SK-N-SH treated with all-trans-retinoic acid at 6 μM for 48 hours (cell line): Measurements from ENCODE around the gene CTBP2.

Experiments
- ATAC-seq: fragments of 200-7000 bp; cut with Tn5 transposase; 3 replicates; pipeline ENCODE4 v1.9.1; 2020; ENCODE audit warnings: mild to moderate bottlenecking, moderate library complexity
- BACH2 ChIP-seq: fragments of 250-450 bp; sonication (Bioruptor Pico); IDR thresholded peaks from 2 replicates; pipeline ENCODE4 v1.9.0; 2021; ENCODE audit warnings: mild to moderate bottlenecking, borderline replicate concordance
- CSDC2 ChIP-seq: fragments of 250-450 bp; sonication (Bioruptor Pico); IDR thresholded peaks from 2 replicates; pipeline ENCODE4 v1.5.0; 2020; ENCODE audit warnings: mild to moderate bottlenecking, moderate library complexity
- ESRRG ChIP-seq: fragments of 250-450 bp; sonication (Bioruptor Pico); IDR thresholded peaks from 2 replicates; pipeline ENCODE4 v1.6.1; 2021; ENCODE audit warnings: mild to moderate bottlenecking
- ISL1 ChIP-seq: fragments of 250-450 bp; sonication (Bioruptor Pico); IDR thresholded peaks from 2 replicates; pipeline ENCODE4 v2.1.2; 2022; ENCODE audit warnings: mild to moderate bottlenecking, moderate library complexity
- OSR1 ChIP-seq: fragments of 250-450 bp; sonication (Bioruptor Pico); IDR thresholded peaks from 2 replicates; pipeline ENCODE4 v1.8.0; 2022; ENCODE audit warnings: moderate library complexity, mild to moderate bottlenecking, inconsistent platforms
- RARB ChIP-seq: fragments of 250-450 bp; sonication (Bioruptor Pico); IDR thresholded peaks from 2 replicates; pipeline ENCODE4 v1.8.0; 2021; ENCODE audit warnings: mild to moderate bottlenecking, moderate library complexity
- SNAI2 ChIP-seq: fragments of 250-450 bp; sonication (Bioruptor Pico); IDR thresholded peaks from 2 replicates; pipeline ENCODE4 v1.5.0; 2020; ENCODE audit warnings: mild to moderate bottlenecking, moderate library complexity
- TCF4 ChIP-seq: fragments of 250-450 bp; sonication (Bioruptor Pico); IDR thresholded peaks from 2 replicates; pipeline ENCODE4 v1.8.0; 2021; ENCODE audit warnings: mild to moderate bottlenecking, moderate library complexity, borderline replicate concordance
- TOX ChIP-seq: fragments of 250-450 bp; sonication (Bioruptor Pico); IDR thresholded peaks from 2 replicates; pipeline ENCODE4 v1.8.0; 2021; ENCODE audit warnings: mild to moderate bottlenecking, moderate library complexity, borderline replicate concordance
- ZC3H10 ChIP-seq: fragments of 250-450 bp; sonication (Bioruptor Pico); IDR thresholded peaks from 2 replicates; pipeline ENCODE4 v1.5.1; 2021; ENCODE audit warnings: mild to moderate bottlenecking, moderate library complexity
- ZFP3 ChIP-seq: fragments of 250-450 bp; sonication (Bioruptor Pico); IDR thresholded peaks from 2 replicates; pipeline ENCODE4 v1.5.0; 2020; ENCODE audit warnings: mild to moderate bottlenecking, moderate library complexity
- ZFP30 ChIP-seq: fragments of 450-650 bp; formaldehyde crosslinking; IDR thresholded peaks from 2 replicates; pipeline ENCODE4 v1.5.0; 2022; ENCODE audit warnings: mild to moderate bottlenecking, moderate library complexity
- ZNF565 ChIP-seq: fragments of 450-650 bp; formaldehyde crosslinking; conservative IDR thresholded peaks from 2 replicates; pipeline ENCODE4 v1.5.0; 2020; ENCODE audit warnings: low read depth, mild to moderate bottlenecking, moderate library complexity
- ZNF70 ChIP-seq: fragments of 450-650 bp; formaldehyde crosslinking; IDR thresholded peaks from 2 replicates; pipeline ENCODE4 v1.5.0; 2020; ENCODE audit warnings: mild to moderate bottlenecking, moderate library complexity
- ZNF8 ChIP-seq: fragments of 450-650 bp; formaldehyde crosslinking; IDR thresholded peaks from 2 replicates; pipeline ENCODE4 v1.5.0; 2020; ENCODE audit warnings: mild to moderate bottlenecking, moderate library complexity
- TF ChIP-seq, protein P1 (sequence below): fragments of 250-450 bp; sonication (Bioruptor Pico); IDR thresholded peaks from 2 replicates; pipeline ENCODE4 v1.5.1; 2020; ENCODE audit warnings: low read depth, mild to moderate bottlenecking, moderate library complexity
- TF ChIP-seq, protein P2 (sequence below): fragments of 250-450 bp; sonication (Bioruptor Pico); IDR thresholded peaks from 2 replicates; pipeline ENCODE4 v1.5.0; 2020; ENCODE audit warnings: mild to moderate bottlenecking, moderate library complexity
- TF ChIP-seq, protein P3 (sequence below): fragments of 250-450 bp; sonication (Bioruptor Pico); IDR thresholded peaks from 2 replicates; pipeline ENCODE4 v1.5.1; 2021; ENCODE audit warnings: mild to moderate bottlenecking, moderate library complexity
- TF ChIP-seq, protein P4 (sequence below): fragments of 250-450 bp; sonication (Bioruptor Pico); IDR thresholded peaks from 2 replicates; pipeline ENCODE4 v1.8.0; 2021; ENCODE audit warnings: low read depth, mild to moderate bottlenecking, moderate library complexity, borderline replicate concordance
- TF ChIP-seq, protein P5 (sequence below): fragments of 250-450 bp; sonication (Bioruptor Pico); IDR thresholded peaks from 2 replicates; pipeline ENCODE4 v1.8.0; 2020; ENCODE audit warnings: mild to moderate bottlenecking, moderate library complexity, borderline replicate concordance

CTBP2 gene

DNA sequence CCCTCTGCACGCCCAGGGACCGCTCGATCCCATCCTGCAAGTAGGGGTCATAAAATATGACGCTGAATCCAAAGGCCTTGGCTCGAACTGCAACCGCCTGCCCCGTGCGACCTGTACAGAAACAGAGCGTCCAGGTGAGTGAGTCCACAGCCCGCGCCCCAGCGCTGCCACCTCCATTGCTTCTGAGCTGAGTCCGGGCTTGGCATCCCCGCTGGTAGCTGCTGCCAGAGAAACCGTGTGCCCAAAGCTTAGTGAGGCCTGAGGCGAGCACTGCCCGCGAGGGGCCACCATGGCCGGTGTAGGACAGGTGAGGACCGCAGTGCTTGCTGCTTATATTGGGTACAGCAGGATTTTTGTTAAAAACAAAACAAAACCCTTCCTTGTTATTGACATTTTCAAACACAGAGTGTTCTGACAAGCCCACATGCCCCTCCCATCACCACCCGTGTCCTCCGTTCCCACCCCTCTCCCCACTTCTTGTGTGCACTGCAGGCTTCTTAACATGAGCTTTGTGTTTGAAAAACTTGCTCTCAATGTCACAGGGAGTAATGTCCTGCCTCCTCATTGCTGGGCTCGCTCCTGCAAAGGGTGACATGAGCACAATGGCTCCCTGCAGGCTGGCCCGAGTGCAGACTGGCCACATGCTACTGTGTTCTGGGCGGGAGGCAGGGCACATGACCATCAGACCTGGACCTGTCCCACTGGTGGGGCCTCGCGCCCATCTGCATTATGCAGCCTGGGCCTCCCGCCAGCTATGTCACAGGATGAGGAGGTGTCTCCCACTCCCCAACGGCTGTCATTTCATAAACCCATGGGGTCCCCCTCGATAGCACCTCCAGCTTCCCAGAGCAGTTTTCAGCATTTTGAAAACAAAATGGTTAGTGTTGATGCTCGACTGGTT lies 165.5 kb downstream of the CTBP2 start:
- ATAC-seq: no peak
- no peak for TF ChIP-seq ZFP30
- TF ChIP-seq, protein P1, sequence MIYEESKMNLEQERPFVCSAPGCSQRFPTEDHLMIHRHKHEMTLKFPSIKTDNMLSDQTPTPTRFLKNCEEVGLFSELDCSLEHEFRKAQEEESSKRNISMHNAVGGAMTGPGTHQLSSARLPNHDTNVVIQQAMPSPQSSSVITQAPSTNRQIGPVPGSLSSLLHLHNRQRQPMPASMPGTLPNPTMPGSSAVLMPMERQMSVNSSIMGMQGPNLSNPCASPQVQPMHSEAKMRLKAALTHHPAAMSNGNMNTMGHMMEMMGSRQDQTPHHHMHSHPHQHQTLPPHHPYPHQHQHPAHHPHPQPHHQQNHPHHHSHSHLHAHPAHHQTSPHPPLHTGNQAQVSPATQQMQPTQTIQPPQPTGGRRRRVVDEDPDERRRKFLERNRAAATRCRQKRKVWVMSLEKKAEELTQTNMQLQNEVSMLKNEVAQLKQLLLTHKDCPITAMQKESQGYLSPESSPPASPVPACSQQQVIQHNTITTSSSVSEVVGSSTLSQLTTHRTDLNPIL: no peak
- no peak for TF ChIP-seq ZNF8 (CRISPR knock-in tag)
- no peak for TF ChIP-seq TCF4 (CRISPR knock-in tag)
- TF ChIP-seq ZC3H10 (CRISPR knock-in tag): no peak

DNA sequence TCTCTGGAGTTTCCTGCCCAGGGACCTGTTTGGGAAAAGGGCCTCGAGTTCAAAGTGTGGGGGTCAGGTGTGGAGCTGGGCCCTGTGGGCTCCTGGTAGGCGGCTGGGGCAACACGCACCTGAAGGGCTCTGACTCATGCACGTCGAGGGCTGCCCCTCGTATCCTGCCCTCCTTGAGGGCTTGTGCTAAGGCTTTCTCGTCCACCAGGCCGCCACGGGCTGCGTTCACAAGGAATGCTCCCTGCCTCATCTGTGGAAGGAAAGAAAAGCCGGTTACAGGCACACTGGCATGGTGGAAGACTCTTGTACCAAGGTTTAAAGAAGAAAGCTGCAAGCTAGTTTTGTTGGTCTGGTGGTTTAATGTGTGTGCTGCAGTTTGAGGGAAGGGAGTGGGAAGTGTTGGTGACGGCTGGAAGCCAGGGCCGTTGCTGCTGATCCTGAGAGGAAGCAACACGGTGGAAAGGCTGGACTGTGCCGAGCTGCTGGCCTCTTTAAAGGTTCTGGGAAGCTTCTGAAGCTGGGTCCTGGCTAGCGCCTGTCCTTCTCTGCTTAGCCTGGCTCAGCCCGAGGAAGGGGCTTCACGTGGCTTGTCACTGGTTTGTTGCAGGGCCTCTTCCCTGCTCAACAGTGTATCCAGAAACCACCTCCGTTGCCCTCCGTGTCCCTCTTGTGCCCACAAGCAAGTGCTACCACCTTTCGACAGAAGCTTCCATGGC lies 166.5 kb downstream of the CTBP2 start:
- no peak for TF ChIP-seq TOX (CRISPR knock-in tag)
- no peak for TF ChIP-seq ZC3H10 (CRISPR knock-in tag)
- TF ChIP-seq OSR1 (CRISPR knock-in tag): no peak
- no peak for TF ChIP-seq ESRRG
- TF ChIP-seq, protein P2, sequence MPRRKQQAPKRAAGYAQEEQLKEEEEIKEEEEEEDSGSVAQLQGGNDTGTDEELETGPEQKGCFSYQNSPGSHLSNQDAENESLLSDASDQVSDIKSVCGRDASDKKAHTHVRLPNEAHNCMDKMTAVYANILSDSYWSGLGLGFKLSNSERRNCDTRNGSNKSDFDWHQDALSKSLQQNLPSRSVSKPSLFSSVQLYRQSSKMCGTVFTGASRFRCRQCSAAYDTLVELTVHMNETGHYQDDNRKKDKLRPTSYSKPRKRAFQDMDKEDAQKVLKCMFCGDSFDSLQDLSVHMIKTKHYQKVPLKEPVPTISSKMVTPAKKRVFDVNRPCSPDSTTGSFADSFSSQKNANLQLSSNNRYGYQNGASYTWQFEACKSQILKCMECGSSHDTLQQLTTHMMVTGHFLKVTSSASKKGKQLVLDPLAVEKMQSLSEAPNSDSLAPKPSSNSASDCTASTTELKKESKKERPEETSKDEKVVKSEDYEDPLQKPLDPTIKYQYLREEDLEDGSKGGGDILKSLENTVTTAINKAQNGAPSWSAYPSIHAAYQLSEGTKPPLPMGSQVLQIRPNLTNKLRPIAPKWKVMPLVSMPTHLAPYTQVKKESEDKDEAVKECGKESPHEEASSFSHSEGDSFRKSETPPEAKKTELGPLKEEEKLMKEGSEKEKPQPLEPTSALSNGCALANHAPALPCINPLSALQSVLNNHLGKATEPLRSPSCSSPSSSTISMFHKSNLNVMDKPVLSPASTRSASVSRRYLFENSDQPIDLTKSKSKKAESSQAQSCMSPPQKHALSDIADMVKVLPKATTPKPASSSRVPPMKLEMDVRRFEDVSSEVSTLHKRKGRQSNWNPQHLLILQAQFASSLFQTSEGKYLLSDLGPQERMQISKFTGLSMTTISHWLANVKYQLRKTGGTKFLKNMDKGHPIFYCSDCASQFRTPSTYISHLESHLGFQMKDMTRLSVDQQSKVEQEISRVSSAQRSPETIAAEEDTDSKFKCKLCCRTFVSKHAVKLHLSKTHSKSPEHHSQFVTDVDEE: no peak
- no peak for TF ChIP-seq ZNF565 (CRISPR knock-in tag)
- TF ChIP-seq, protein P3, sequence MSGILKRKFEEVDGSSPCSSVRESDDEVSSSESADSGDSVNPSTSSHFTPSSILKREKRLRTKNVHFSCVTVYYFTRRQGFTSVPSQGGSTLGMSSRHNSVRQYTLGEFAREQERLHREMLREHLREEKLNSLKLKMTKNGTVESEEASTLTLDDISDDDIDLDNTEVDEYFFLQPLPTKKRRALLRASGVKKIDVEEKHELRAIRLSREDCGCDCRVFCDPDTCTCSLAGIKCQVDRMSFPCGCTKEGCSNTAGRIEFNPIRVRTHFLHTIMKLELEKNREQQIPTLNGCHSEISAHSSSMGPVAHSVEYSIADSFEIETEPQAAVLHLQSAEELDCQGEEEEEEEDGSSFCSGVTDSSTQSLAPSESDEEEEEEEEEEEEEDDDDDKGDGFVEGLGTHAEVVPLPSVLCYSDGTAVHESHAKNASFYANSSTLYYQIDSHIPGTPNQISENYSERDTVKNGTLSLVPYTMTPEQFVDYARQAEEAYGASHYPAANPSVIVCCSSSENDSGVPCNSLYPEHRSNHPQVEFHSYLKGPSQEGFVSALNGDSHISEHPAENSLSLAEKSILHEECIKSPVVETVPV (CRISPR knock-in tag): no peak
- no peak for TF ChIP-seq RARB (CRISPR knock-in tag)
- no peak for TF ChIP-seq TCF4 (CRISPR knock-in tag)
- no peak for TF ChIP-seq ZFP3
- no peak for TF ChIP-seq CSDC2 (CRISPR knock-in tag)
- TF ChIP-seq BACH2 (CRISPR knock-in tag): no peak
- TF ChIP-seq, protein P4, sequence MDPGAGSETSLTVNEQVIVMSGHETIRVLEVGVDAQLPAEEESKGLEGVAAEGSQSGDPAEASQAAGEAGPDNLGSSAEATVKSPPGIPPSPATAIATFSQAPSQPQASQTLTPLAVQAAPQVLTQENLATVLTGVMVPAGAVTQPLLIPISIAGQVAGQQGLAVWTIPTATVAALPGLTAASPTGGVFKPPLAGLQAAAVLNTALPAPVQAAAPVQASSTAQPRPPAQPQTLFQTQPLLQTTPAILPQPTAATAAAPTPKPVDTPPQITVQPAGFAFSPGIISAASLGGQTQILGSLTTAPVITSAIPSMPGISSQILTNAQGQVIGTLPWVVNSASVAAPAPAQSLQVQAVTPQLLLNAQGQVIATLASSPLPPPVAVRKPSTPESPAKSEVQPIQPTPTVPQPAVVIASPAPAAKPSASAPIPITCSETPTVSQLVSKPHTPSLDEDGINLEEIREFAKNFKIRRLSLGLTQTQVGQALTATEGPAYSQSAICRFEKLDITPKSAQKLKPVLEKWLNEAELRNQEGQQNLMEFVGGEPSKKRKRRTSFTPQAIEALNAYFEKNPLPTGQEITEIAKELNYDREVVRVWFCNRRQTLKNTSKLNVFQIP (CRISPR knock-in tag): no peak
- TF ChIP-seq ZNF70: no peak
- TF ChIP-seq ZFP30: no peak
- TF ChIP-seq ISL1 (CRISPR knock-in tag): no peak
- TF ChIP-seq, protein P1: no peak
- TF ChIP-seq SNAI2 (CRISPR knock-in tag): no peak
- TF ChIP-seq, protein P5, sequence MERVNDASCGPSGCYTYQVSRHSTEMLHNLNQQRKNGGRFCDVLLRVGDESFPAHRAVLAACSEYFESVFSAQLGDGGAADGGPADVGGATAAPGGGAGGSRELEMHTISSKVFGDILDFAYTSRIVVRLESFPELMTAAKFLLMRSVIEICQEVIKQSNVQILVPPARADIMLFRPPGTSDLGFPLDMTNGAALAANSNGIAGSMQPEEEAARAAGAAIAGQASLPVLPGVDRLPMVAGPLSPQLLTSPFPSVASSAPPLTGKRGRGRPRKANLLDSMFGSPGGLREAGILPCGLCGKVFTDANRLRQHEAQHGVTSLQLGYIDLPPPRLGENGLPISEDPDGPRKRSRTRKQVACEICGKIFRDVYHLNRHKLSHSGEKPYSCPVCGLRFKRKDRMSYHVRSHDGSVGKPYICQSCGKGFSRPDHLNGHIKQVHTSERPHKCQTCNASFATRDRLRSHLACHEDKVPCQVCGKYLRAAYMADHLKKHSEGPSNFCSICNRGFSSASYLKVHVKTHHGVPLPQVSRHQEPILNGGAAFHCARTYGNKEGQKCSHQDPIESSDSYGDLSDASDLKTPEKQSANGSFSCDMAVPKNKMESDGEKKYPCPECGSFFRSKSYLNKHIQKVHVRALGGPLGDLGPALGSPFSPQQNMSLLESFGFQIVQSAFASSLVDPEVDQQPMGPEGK (CRISPR knock-in tag): no peak
- ATAC-seq: no peak
